ENCODE results near the gene SLC9A3.
"Not testable (repeated sequence)": the region's sequence is repeated elsewhere in the genome, so short reads cannot be mapped to it uniquely, and the experiment has no call there.

Gene SLC9A3

GRCh38 chr5:474840-475661, 49.2 kb downstream of the SLC9A3 start:
- no peak for DNase-seq (ENCODE audit: low read depth)

- not testable (repeated sequence) for DNase-seq (ENCODE audit: low read depth)
Measured at GRCh38 chr5:474232-474839, 49.9 kb downstream of the SLC9A3 start.

GRCh38 chr5:473551-474192, 50.6 kb downstream of the SLC9A3 start:
- no peak for DNase-seq (ENCODE audit: low read depth)

GRCh38 chr5:472656-473550, 51.3 kb downstream of the SLC9A3 start:
- DNase-seq (ENCODE audit: low read depth): peak; percentile 76

GRCh38 chr5:472076-472655, 52.1 kb downstream of the SLC9A3 start:
- no peak for DNase-seq (ENCODE audit: low read depth)

- DNase-seq (ENCODE audit: low read depth): no peak
Measured at GRCh38 chr5:471750-472058, 52.5 kb downstream of the SLC9A3 start.

GRCh38 chr5:470961-471749, 53.1 kb downstream of the SLC9A3 start:
- no peak for DNase-seq (ENCODE audit: low read depth)

- no peak for DNase-seq (ENCODE audit: low read depth)
Measured at GRCh38 chr5:469752-470483, 54.3 kb downstream of the SLC9A3 start.

- no peak for DNase-seq (ENCODE audit: low read depth)
Measured at GRCh38 chr5:468401-468800, 55.8 kb downstream of the SLC9A3 start.

GRCh38 chr5:466661-467310, 57.5 kb downstream of the SLC9A3 start:
- DNase-seq (ENCODE audit: low read depth): no peak

- no peak for DNase-seq (ENCODE audit: low read depth)
Measured at GRCh38 chr5:465591-466403, 58.5 kb downstream of the SLC9A3 start.

GRCh38 chr5:464843-465590, 59.2 kb downstream of the SLC9A3 start:
- no peak for DNase-seq (ENCODE audit: low read depth)

GRCh38 chr5:464446-464842, 59.8 kb downstream of the SLC9A3 start:
- no peak for DNase-seq (ENCODE audit: low read depth)

- peak; percentile 71 for DNase-seq (ENCODE audit: low read depth)
Measured at GRCh38 chr5:463952-464351, 60.3 kb downstream of the SLC9A3 start.

- DNase-seq (ENCODE audit: low read depth): no peak
Measured at GRCh38 chr5:463301-463700, 60.9 kb downstream of the SLC9A3 start.

GRCh38 chr5:462051-462481, 62.2 kb downstream of the SLC9A3 start:
- no peak for DNase-seq (ENCODE audit: low read depth)

- DNase-seq (ENCODE audit: low read depth): no peak
Measured at GRCh38 chr5:460273-460625, 64.0 kb downstream of the SLC9A3 start.

- no peak for DNase-seq (ENCODE audit: low read depth)
Measured at GRCh38 chr5:459562-460272, 64.5 kb downstream of the SLC9A3 start.
